K562 (cell line): ENCODE measurements around the gene CCSER1. TPM values are rescaled to one million over a fixed set of nuclear protein-coding genes. Genes with fewer than 3 reads are reported as not detected.

ENCODE experiments used
- ATAC-seq: fragments of 200-7000 bp; cut with Tn5 transposase; 3 replicates; pipeline ENCODE4 v1.9.1; 2020; ENCODE audit warnings: moderate library complexity
- BruUV-seq: library from RNA; stranded (reverse); fragments of 400-500 nt; replicated peaks from 2 replicates; lab custom pipeline; 2021; lab: Mats Ljungman, UMichigan
- CTCF ChIA-PET: fragments of 300-600 bp; formaldehyde crosslinking; extraction: SDS; loops from one replicate; lab custom pipeline; 2021; ENCODE audit warnings: low intra/inter-chr PET ratio; lab: Yijun Ruan, JAX
- POLR2A ChIA-PET: fragments of 300-600, 350-650 bp; sonication (Branson Sonifier 250); formaldehyde crosslinking; extraction: SDS; loops from one replicate; lab custom pipeline; 2021; ENCODE audit warnings: antibody characterized with exemption, inconsistent platforms; lab: Yijun Ruan, JAX
- DNase-seq, 4 experiments: peaks; one replicate each; pipeline versions ENCODE4 v3.0.0 to v3.0.0-alpha.2; 2011 to 2018; ENCODE audit warnings: low spot score in 3 of 4, mixed read lengths in 3 of 4; ENCODE audit errors: extremely low read depth in 1 of 4
- FAIRE-seq: peaks from 2 replicates; lab custom pipeline; 2011; peaks lifted over from hg19 to GRCh38; lab: Jason Lieb, UNC
- H2AFZ ChIP-seq: 2 replicates; pipeline ENCODE4 v1.6.0; 2011; ENCODE audit warnings: low read depth, low read length, control low read depth, inconsistent platforms
- H3K27ac ChIP-seq: fragments of 200-600 bp; 3 replicates; pipeline ENCODE4 v1.8.0; 2011; ENCODE audit warnings: low read depth, mild to moderate bottlenecking, control low read depth, inconsistent platforms, low read length, moderate library complexity, mixed read lengths; ENCODE audit errors: extremely low read depth
- H3K27me3 ChIP-seq, 2 experiments: fragments of 300-600 bp in 1 of 2; 2 replicates in 1 of 2; 3 replicates in 1 of 2; pipeline versions ENCODE4 v1.6.0 to v1.8.0; 2011; ENCODE audit warnings: inconsistent platforms in 2 of 2, low read length in 2 of 2, mild to moderate bottlenecking in 1 of 2, mixed read lengths in 1 of 2, moderate library complexity in 1 of 2; ENCODE audit not compliant: control insufficient read depth in 2 of 2, insufficient read depth in 2 of 2
- H3K36me3 ChIP-seq: fragments of 300-600 bp; 3 replicates; pipeline ENCODE4 v1.8.0; 2011; ENCODE audit warnings: mild to moderate bottlenecking, low read length, inconsistent platforms; ENCODE audit not compliant: control insufficient read depth, insufficient read depth
- H3K4me1 ChIP-seq, 2 experiments: fragments of 200-600 bp in 1 of 2; replicated peaks in 1 of 2; 2 replicates in 1 of 2; 3 replicates in 1 of 2; pipeline versions ENCODE4 v1.5.1 to v1.8.0; 2011; ENCODE audit warnings: inconsistent platforms in 2 of 2, low read length in 2 of 2, mild to moderate bottlenecking in 1 of 2, mixed read lengths in 1 of 2, moderate library complexity in 1 of 2; ENCODE audit not compliant: control insufficient read depth in 2 of 2, insufficient read depth in 2 of 2
- H3K4me2 ChIP-seq: 2 replicates; pipeline ENCODE4 v1.6.1; 2011; ENCODE audit warnings: low read length, control low read depth, inconsistent platforms, mixed read lengths; ENCODE audit not compliant: insufficient read depth
- H3K4me3 ChIP-seq: fragments of 200-600 bp; sonication (generic), shearing (Covaris generic); 2 replicates; pipeline ENCODE4 v1.5.1; 2016; ENCODE audit warnings: control low read depth, inconsistent platforms
- H3K79me2 ChIP-seq: fragments of 200-600 bp; 3 replicates; pipeline ENCODE4 v1.8.0; 2011; ENCODE audit warnings: low read length, inconsistent platforms; ENCODE audit not compliant: control insufficient read depth, insufficient read depth
- H3K9ac ChIP-seq, 2 experiments: 2 replicates each; pipeline versions ENCODE4 v1.6.0 to v1.6.1; 2011; ENCODE audit warnings: low read depth in 2 of 2, low read length in 2 of 2, control low read depth in 1 of 2, inconsistent platforms in 1 of 2, mild to moderate bottlenecking in 1 of 2, mixed read lengths in 1 of 2; ENCODE audit not compliant: insufficient read depth in 1 of 2
- H3K9me1 ChIP-seq: one replicate; pipeline ENCODE4 v1.6.0; 2011; ENCODE audit warnings: inconsistent platforms, mild to moderate bottlenecking, low read length, moderate library complexity; ENCODE audit not compliant: control insufficient read depth, insufficient read depth
- H3K9me3 ChIP-seq: replicated peaks from 2 replicates; pipeline ENCODE4 v1.5.1; 2011; ENCODE audit warnings: low read depth, low read length, inconsistent platforms; ENCODE audit not compliant: control insufficient read depth, insufficient read depth
- H4K20me1 ChIP-seq: replicated peaks from 2 replicates; pipeline ENCODE4 v1.6.1; 2011; ENCODE audit warnings: low read length, inconsistent platforms, mixed read lengths; ENCODE audit not compliant: control insufficient read depth, insufficient read depth
- C11orf30 ChIP-seq: fragments of 450-650 bp; IDR thresholded peaks from 2 replicates; pipeline ENCODE4 v1.6.1; 2016; ENCODE audit warnings: low read depth, mild to moderate bottlenecking
- DPF2 ChIP-seq: fragments of 450-650 bp; IDR thresholded peaks from 2 replicates; pipeline ENCODE4 v1.6.1; 2016
- HMBOX1 ChIP-seq: sonication (generic); IDR thresholded peaks from 2 replicates; pipeline ENCODE4 v1.6.1; 2016
- HMG20B ChIP-seq: fragments of 250-450 bp; sonication (Bioruptor Pico); IDR thresholded peaks from 2 replicates; pipeline ENCODE4 v1.5.0; 2021; ENCODE audit warnings: mild to moderate bottlenecking
- NFE2L1 ChIP-seq: fragments of 450-650 bp; IDR thresholded peaks from 2 replicates; pipeline ENCODE4 v1.6.1; 2016; ENCODE audit warnings: missing genetic modification characterization, low read depth, mild to moderate bottlenecking, missing compliant biosample characterization, moderate library complexity, borderline replicate concordance
- PHTF2 ChIP-seq: fragments of 250-450 bp; sonication (Bioruptor Pico); IDR thresholded peaks from 2 replicates; pipeline ENCODE4 v1.5.0; 2021; ENCODE audit warnings: mild to moderate bottlenecking
- RNF2 ChIP-seq: sonication (generic); IDR thresholded peaks from 2 replicates; pipeline ENCODE4 v1.6.1; 2016
- SNRNP70 ChIP-seq: fragments of 200-400 bp; formaldehyde crosslinking; optimal IDR thresholded peaks from 2 replicates; pipeline ENCODE3; 2017; ENCODE audit warnings: low read depth, low read length
- SRSF3 ChIP-seq: fragments of 200-400 bp; formaldehyde crosslinking; IDR thresholded peaks from 2 replicates; pipeline ENCODE4 v1.6.1; 2016; ENCODE audit warnings: mild to moderate bottlenecking, low read length, moderate library complexity; ENCODE audit not compliant: insufficient read depth
- TAF1 ChIP-seq: IDR thresholded peaks from 2 replicates; pipeline ENCODE4 v1.6.1; 2011; ENCODE audit warnings: mild to moderate bottlenecking, low read length, moderate library complexity; ENCODE audit not compliant: insufficient read depth, control insufficient read depth, severe bottlenecking; ENCODE audit errors: extremely low read depth
- YY1 ChIP-seq, 3 experiments: IDR thresholded peaks; 2 replicates each; pipeline ENCODE4 v1.6.1; 2011; ENCODE audit warnings: low read length in 2 of 3, mild to moderate bottlenecking in 2 of 3, moderate library complexity in 2 of 3, borderline replicate concordance in 1 of 3, control low read depth in 1 of 3, low read depth in 1 of 3; ENCODE audit not compliant: insufficient read depth in 3 of 3, insufficient replicate concordance in 2 of 3, control insufficient read depth in 1 of 3, insufficient read length in 1 of 3; ENCODE audit errors: extremely low read depth in 1 of 3
- ZNF212 ChIP-seq: fragments of 450-650 bp; formaldehyde crosslinking; IDR thresholded peaks from 2 replicates; pipeline ENCODE4 v1.4.0; 2020; ENCODE audit warnings: mild to moderate bottlenecking
- ZNF79 ChIP-seq: fragments of 250-450 bp; sonication (Bioruptor Pico); IDR thresholded peaks from 2 replicates; pipeline ENCODE4 v1.4.0; 2020; ENCODE audit warnings: low read depth, mild to moderate bottlenecking, moderate library complexity
- WGBS: fragments of 100-300 bp; shearing (Covaris generic); methylation state at CpG from one replicate; pipeline ENCODE4 v1.1.6; 2016; ENCODE audit warnings: low coverage, mixed read lengths; ENCODE audit not compliant: insufficient coverage; ENCODE audit errors: missing lambda C conversion rate; 5-methylcytosine and 5-hydroxymethylcytosine counted together
- in situ Hi-C: fragments of 300-500 bp; cut with MboI; formaldehyde crosslinking; loops from 4 replicates; pipeline ENCODE4 v1.15.0; 2018; ENCODE audit warnings: inconsistent platforms, mixed read lengths
- intact Hi-C: fragments of 100-400 bp; cut with micrococcal nuclease; formaldehyde crosslinking; loops from 2 replicates; pipeline ENCODE4 v1.14.2; 2022
- polyA plus RNA-seq, 8 experiments: library from polyadenylated mRNA; depleted of rRNA in 4 of 8; stranded (reverse) in 5 of 8; unstranded in 3 of 8; fragments of >200 nt; fragmentation: Nextera tagmentation in 2 of 8; fragmentation: Illumina TruSeq in 1 of 8; extraction: Ambion mirVana in 2 of 8; extraction: Trizol in 1 of 8; gene quantifications; 2 replicates each; pipeline versions ENCODE4 v1.2.1 to v1.2.3, GENCODE V29; 2011 to 2014; ENCODE audit warnings: inconsistent platforms in 1 of 8, missing spikeins in 1 of 8
- total RNA-seq, 7 experiments: library from RNA; depleted of rRNA in 6 of 7; stranded (reverse); fragments of >200 nt in 6 of 7; fragmentation: Illumina TruSeq in 2 of 7; extraction: Trizol in 2 of 7; gene quantifications; 2 replicates each; pipeline versions ENCODE4 v1.2.1 to v1.2.3, GENCODE V29; 2011 to 2021; ENCODE audit warnings: low replicate concordance in 1 of 7

The CCSER1 gene
- total and polyA plus RNA-seq, 9 of the 15 experiments (the other 6 are each of a cell fraction or from before 2014, with no cell fraction given): not detected

GRCh38 chr4:90474484-90474883 is 347.3 kb downstream of the CCSER1 start:
- ChIA-PET POLR2A (no interaction called here), CTCF (no interaction called here)
- Histone ChIP-seq H3K4me3 (no peak overlapping the region), H3K79me2 (no peaks in the 10 kb centered on the region), H3K9ac (no peak overlapping the region), H4K20me1 (no peaks in the 10 kb centered on the region), H3K9me3 (no peaks in the 10 kb centered on the region), H3K4me2 (no peak overlapping the region), H3K9me1 (no peaks in the 10 kb centered on the region), H3K4me1 (no peaks in the 10 kb centered on the region), H2AFZ (no peak overlapping the region), H3K27ac (no peak overlapping the region), H3K36me3 (no peaks in the 10 kb centered on the region), H3K27me3 (no peaks in the 10 kb centered on the region)
- FAIRE-seq (no peak), ATAC-seq (no peak), DNase-seq (no peak)
- in situ Hi-C loops: no loop called here
- BruUV-seq: no TSS peak
- intact Hi-C loops: no loop called here
- 0% methylated on average over 1 of the region's 1 CpG for WGBS
- no peak for TF ChIP-seq RNF2
- no peak for TF ChIP-seq DPF2
- no peak for TF ChIP-seq HMG20B (CRISPR knock-in tag)
- TF ChIP-seq TAF1: no peak
- no peak for TF ChIP-seq C11orf30
- no peak for TF ChIP-seq ZNF212 (CRISPR knock-in tag)
- TF ChIP-seq PHTF2: no peak
- TF ChIP-seq HMBOX1: no peak
- no peak for TF ChIP-seq ZNF79 (CRISPR knock-in tag)
- no peak for TF ChIP-seq SNRNP70
- no peak for TF ChIP-seq NFE2L1 (tag)
- TF ChIP-seq SRSF3: no peak
- TF ChIP-seq YY1 (IDR thresholded peaks at IDR 0.05; ENCODE audit: borderline replicate concordance in 1 of 3, control insufficient read depth in 1 of 3, extremely low read depth in 1 of 3, insufficient read depth in 3 of 3, insufficient read length in 1 of 3, insufficient replicate concordance in 2 of 3, low read depth in 1 of 3, low read length in 2 of 3): no peak
